NCI-H1417 (cell line): Measurements from ENCODE around the gene ATP10A.
A peak's percentile ranks its signal among the peaks of the same experiment; 100 is the strongest.
"Not testable (repeated sequence)": the region's sequence is repeated elsewhere in the genome, so short reads cannot be mapped to it uniquely, and the experiment has no call there.

Experiments
- DNase-seq, 3 experiments: peaks; one replicate each; lab custom pipeline; 2025; lab: John Stamatoyannopoulos, UW

The ATP10A gene

GRCh38 chr15:25773248-25773647, 89.9 kb downstream of the ATP10A start:
- no peak for DNase-seq

- DNase-seq, result no peak
Measured at GRCh38 chr15:25772500-25772899, 90.6 kb downstream of the ATP10A start.

GRCh38 chr15:25771736-25772135, 91.4 kb downstream of the ATP10A start:
- not testable (repeated sequence) for DNase-seq

- DNase-seq, result no peak
Measured at GRCh38 chr15:25771338-25771706, 91.8 kb downstream of the ATP10A start.

GRCh38 chr15:25770618-25771337, 92.3 kb downstream of the ATP10A start:
- DNase-seq, result no peak

GRCh38 chr15:25770031-25770430, 93.1 kb downstream of the ATP10A start:
- no peak for DNase-seq

- DNase-seq, result no peak
Measured at GRCh38 chr15:25768271-25768670, 94.9 kb downstream of the ATP10A start.

- no peak for DNase-seq
Measured at GRCh38 chr15:25767356-25768151, 95.6 kb downstream of the ATP10A start.

- no peak for DNase-seq
Measured at GRCh38 chr15:25766417-25766816, 96.7 kb downstream of the ATP10A start.

GRCh38 chr15:25764980-25765735, 98.0 kb downstream of the ATP10A start:
- no peak for DNase-seq

- DNase-seq, result no peak
Measured at GRCh38 chr15:25763954-25764353, 99.2 kb downstream of the ATP10A start.

GRCh38 chr15:25763331-25763751, 99.8 kb downstream of the ATP10A start:
- DNase-seq, result no peak

GRCh38 chr15:25761971-25762662, 101.0 kb downstream of the ATP10A start:
- DNase-seq, result no peak

- DNase-seq, result no peak
Measured at GRCh38 chr15:25759421-25759820, 103.7 kb downstream of the ATP10A start.

- DNase-seq, result not testable (repeated sequence)
Measured at GRCh38 chr15:25758612-25759011, 104.5 kb downstream of the ATP10A start.

- DNase-seq, result no peak
Measured at GRCh38 chr15:25743548-25744275, 119.4 kb downstream of the ATP10A start.

- no peak for DNase-seq
Measured at GRCh38 chr15:25742776-25743547, 120.2 kb downstream of the ATP10A start.

GRCh38 chr15:25742041-25742730, 120.9 kb downstream of the ATP10A start:
- DNase-seq, result peak in 1 of 3 experiments; percentile 9

GRCh38 chr15:25741256-25741580, 121.9 kb downstream of the ATP10A start:
- no peak for DNase-seq
